Stimulated activated CD8-positive, alpha-beta memory T cell treated with anti-CD3 and anti-CD28 coated beads, Interleukin-4, amount 100 ng/mL, for 4 hours (primary cell): ENCODE measurements around the gene TLR8.
"Not testable (repeated sequence)": the region's sequence is repeated elsewhere in the genome, so short reads cannot be mapped to it uniquely, and the experiment has no call there.

Experiments
- DNase-seq, 2 donors: peaks; one replicate each; pipeline ENCODE4 v3.0.0-alpha.2; 2020; ENCODE audit warnings: low read depth in 2 of 2, low spot score in 1 of 2

TLR8 gene

GRCh38 chrX:12946406-12946805 is 40.0 kb downstream of the TLR8 start:
- no peak for DNase-seq

GRCh38 chrX:12946838-12947544 is 40.6 kb downstream of the TLR8 start:
- peak; percentile 44 to 61 for DNase-seq

- DNase-seq = no peak
Observed at GRCh38 chrX:12947545-12948235, 41.3 kb downstream of the TLR8 start.

- no peak for DNase-seq
Observed at GRCh38 chrX:12948495-12948894, 42.1 kb downstream of the TLR8 start.

GRCh38 chrX:12949205-12949926 is 42.9 kb downstream of the TLR8 start:
- DNase-seq = no peak

GRCh38 chrX:12949927-12950656 is 43.7 kb downstream of the TLR8 start:
- peak; percentile 67 to 85 for DNase-seq

- peak in 1 of 2 donors; percentile 36 for DNase-seq
Observed at GRCh38 chrX:12950851-12951594, 44.6 kb downstream of the TLR8 start.

- DNase-seq = no peak
Observed at GRCh38 chrX:12951595-12951975, 45.2 kb downstream of the TLR8 start.

GRCh38 chrX:12953420-12953819 is 47.0 kb downstream of the TLR8 start:
- DNase-seq = no peak

- DNase-seq = no peak
Observed at GRCh38 chrX:12954376-12954775, 48.0 kb downstream of the TLR8 start.

- DNase-seq = no peak
Observed at GRCh38 chrX:12954981-12955380, 48.6 kb downstream of the TLR8 start.

- DNase-seq = peak in 1 of 2 donors; percentile 69
Observed at GRCh38 chrX:12955882-12956703, 49.7 kb downstream of the TLR8 start.

- DNase-seq = no peak
Observed at GRCh38 chrX:12956704-12957534, 50.5 kb downstream of the TLR8 start.

GRCh38 chrX:12958059-12958458 is 51.6 kb downstream of the TLR8 start:
- DNase-seq = no peak

GRCh38 chrX:12958461-12958860 is 52.0 kb downstream of the TLR8 start:
- no peak for DNase-seq

GRCh38 chrX:12961196-12961718 is 54.8 kb downstream of the TLR8 start:
- no peak for DNase-seq

- no peak for DNase-seq
Observed at GRCh38 chrX:12962041-12962504, 55.7 kb downstream of the TLR8 start.

GRCh38 chrX:12963210-12963850 is 56.9 kb downstream of the TLR8 start:
- not testable (repeated sequence) for DNase-seq
